Neural progenitor cell (in vitro differentiated cells): Measurements from ENCODE around the gene LTBP2. TPM values are rescaled to one million over a fixed set of nuclear protein-coding genes. Genes with fewer than 3 reads are reported as not detected.

ENCODE experiments used
- DNase-seq: peaks from one replicate; pipeline ENCODE4 v3.0.0-alpha.2; 2016; ENCODE audit warnings: low spot score
- H2AFZ ChIP-seq: fragments of 200-600 bp; sonication (generic); replicated peaks from 2 replicates; pipeline ENCODE4 v1.6.1; 2016; ENCODE audit warnings: antibody characterized with exemption
- H3F3A ChIP-seq: fragments of 200-600 bp; sonication (generic); 2 replicates; pipeline ENCODE4 v1.6.1; 2016; ENCODE audit warnings: antibody characterized with exemption, low read depth
- H3K27ac ChIP-seq: fragments of 200-600 bp; sonication (generic); 2 replicates; pipeline ENCODE4 v1.5.1; 2016; ENCODE audit warnings: mild to moderate bottlenecking
- H3K27me3 ChIP-seq: fragments of 200-600 bp; sonication (generic); 2 replicates; pipeline ENCODE4 v1.6.1; 2016; ENCODE audit warnings: mild to moderate bottlenecking, moderate library complexity
- H3K36me3 ChIP-seq: fragments of 200-600 bp; sonication (generic); 2 replicates; pipeline ENCODE4 v1.5.1; 2016
- H3K4me1 ChIP-seq: fragments of 200-600 bp; sonication (generic); 2 replicates; pipeline ENCODE4 v1.6.1; 2016; ENCODE audit warnings: mixed run types
- H3K4me2 ChIP-seq: fragments of 200-600 bp; sonication (generic); 2 replicates; pipeline ENCODE4 v1.6.1; 2016
- H3K4me3 ChIP-seq: fragments of 200-600 bp; sonication (generic); 2 replicates; pipeline ENCODE4 v1.5.1; 2016
- H3K79me2 ChIP-seq: fragments of 200-600 bp; sonication (generic); 2 replicates; pipeline ENCODE4 v1.6.1; 2016; ENCODE audit warnings: low read depth
- H3K9ac ChIP-seq: fragments of 200-600 bp; sonication (generic); 2 replicates; pipeline ENCODE4 v1.6.1; 2016
- H3K9me3 ChIP-seq: fragments of 200-600 bp; sonication (generic); 2 replicates; pipeline ENCODE4 v1.5.1; 2016; ENCODE audit warnings: low read depth
- H4K20me1 ChIP-seq: fragments of 200-600 bp; sonication (generic); 2 replicates; pipeline ENCODE4 v1.6.1; 2016; ENCODE audit warnings: low read depth
- H3K27ac Mint-ChIP-seq: 3 replicates; pipeline ENCODE4 v1.8.0; 2021; ENCODE audit warnings: mixed read lengths
- H3K27me3 Mint-ChIP-seq: 2 replicates; pipeline ENCODE4 v1.8.0; 2022; ENCODE audit warnings: low read depth, mild to moderate bottlenecking, inconsistent platforms, moderate library complexity, mixed read lengths; ENCODE audit not compliant: insufficient read depth
- H3K36me3 Mint-ChIP-seq: 3 replicates; pipeline ENCODE4 v1.8.0; 2021; ENCODE audit warnings: mixed read lengths
- H3K4me1 Mint-ChIP-seq: 3 replicates; pipeline ENCODE4 v1.8.0; 2021; ENCODE audit warnings: mixed read lengths
- H3K4me3 Mint-ChIP-seq: 3 replicates; pipeline ENCODE4 v1.8.0; 2021; ENCODE audit warnings: mild to moderate bottlenecking, moderate library complexity, mixed read lengths
- H3K9me3 Mint-ChIP-seq: 3 replicates; pipeline ENCODE4 v1.8.0; 2020; ENCODE audit warnings: mixed read lengths
- EZH2 ChIP-seq: fragments of 200-600 bp; sonication (generic); IDR thresholded peaks from 2 replicates; pipeline ENCODE4 v1.6.1; 2017; ENCODE audit warnings: antibody characterized with exemption, mild to moderate bottlenecking, moderate library complexity
- EZH2phosphoT487 ChIP-seq: fragments of 200-600 bp; sonication (generic); IDR thresholded peaks from 2 replicates; pipeline ENCODE4 v1.6.1; 2017; ENCODE audit warnings: antibody characterized with exemption
- total RNA-seq: library from RNA; depleted of rRNA; stranded (reverse); fragments of >200 nt; gene quantifications from 2 replicates; pipeline ENCODE4 v1.2.3, GENCODE V29; 2015; ENCODE audit warnings: low replicate concordance
- TF ChIP-seq, protein P1 (sequence below): fragments of 200-600 bp; sonication (generic); IDR thresholded peaks from 2 replicates; pipeline ENCODE4 v1.5.1; 2017; ENCODE audit warnings: antibody characterized with exemption, mild to moderate bottlenecking

The LTBP2 gene
- total RNA-seq, 1 donor from 2014 or later, result 0.43 TPM

DNA sequence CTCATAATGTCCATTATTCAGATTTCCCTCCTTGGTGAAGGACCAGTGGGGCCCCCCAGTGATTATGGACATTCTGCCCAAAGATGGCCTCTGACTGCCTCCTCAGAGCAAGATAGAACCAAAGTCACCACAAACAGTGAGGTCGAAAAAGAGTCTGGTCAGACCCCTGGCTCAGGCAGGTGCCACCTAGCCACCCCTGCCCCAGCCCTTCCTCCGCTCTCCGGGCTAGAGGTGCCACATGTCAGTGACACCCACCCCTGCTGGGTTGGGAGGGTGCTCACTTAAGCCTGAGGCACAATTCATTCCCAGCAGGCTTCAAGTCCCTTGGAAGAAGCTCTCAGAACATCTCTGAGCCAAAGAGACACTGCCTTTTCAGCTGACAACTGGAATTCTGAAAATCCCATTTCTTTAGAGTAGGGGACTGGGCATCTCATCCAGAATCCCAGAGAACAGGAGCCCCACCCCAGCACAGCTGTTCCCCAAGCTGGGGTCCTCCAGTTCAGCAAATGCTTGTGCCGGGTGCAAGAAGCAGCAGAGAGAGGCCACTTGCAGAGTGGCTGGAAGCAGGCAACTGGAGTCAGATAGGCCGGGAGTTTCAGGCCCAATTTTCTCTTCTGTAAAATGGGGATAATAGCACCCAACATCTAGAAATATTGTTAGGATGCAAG lies 68.1 kb downstream of the LTBP2 start:
- H3K4me3 ChIP-seq, result no peak overlapping the region
- no peak overlapping the region for H3K4me2 ChIP-seq
- DNase-seq, result no peak
- no peak overlapping the region for H3K9ac ChIP-seq
- Mint-ChIP-seq H3K36me3 (no peaks in the 10 kb centered on the region), H3K4me3 (no peak overlapping the region), H3K9me3 (no peaks in the 10 kb centered on the region), H3K27me3 (no peaks in the 10 kb centered on the region), H3K4me1 (peaks cover 12% of the 10 kb centered on the region), H3K27ac (no peak overlapping the region)
- no peaks in the 10 kb centered on the region for H3K79me2 ChIP-seq
- no peaks in the 10 kb centered on the region for H3K9me3 ChIP-seq
- H3K27ac ChIP-seq, result no peak overlapping the region
- no peaks in the 10 kb centered on the region for H3F3A ChIP-seq
- TF ChIP-seq EZH2 (no peak), EZH2phosphoT487 (no peak)
- H4K20me1 ChIP-seq, result no peaks in the 10 kb centered on the region
- peaks cover 3% of the 10 kb centered on the region for H3K4me1 ChIP-seq
- no peaks in the 10 kb centered on the region for H3K36me3 ChIP-seq
- H3K27me3 ChIP-seq, result no peaks in the 10 kb centered on the region
- no peak overlapping the region for H2AFZ ChIP-seq

DNA sequence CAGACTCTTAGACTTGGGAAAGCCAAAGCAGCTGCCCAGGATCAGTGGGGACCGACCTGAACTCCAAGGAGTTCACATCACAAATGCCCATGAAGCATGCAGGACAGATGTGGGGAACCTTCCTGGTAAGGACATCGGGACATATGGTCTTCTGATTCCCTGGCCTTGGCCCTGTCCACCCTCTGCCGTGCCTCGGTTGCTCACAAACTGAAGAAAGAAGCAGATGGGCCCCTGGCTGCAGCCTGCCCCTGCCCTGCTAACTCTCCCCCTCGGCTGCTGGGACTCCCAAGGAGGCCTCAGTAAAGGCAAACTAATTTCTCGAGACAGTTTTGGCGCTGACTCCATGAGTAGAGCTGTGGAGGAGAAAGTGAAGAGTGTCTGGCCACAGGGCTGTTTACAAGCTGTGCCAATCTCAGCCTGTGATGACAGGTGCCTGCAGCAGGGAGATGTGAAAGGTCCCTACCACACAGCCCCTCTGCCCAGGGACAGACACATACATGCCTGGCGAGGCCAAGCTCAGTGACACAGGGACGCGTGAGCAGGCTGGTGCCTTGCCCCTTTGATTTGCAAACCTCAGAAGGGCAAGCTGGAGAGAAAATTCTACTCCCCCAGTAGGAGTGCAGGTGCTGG lies 69.9 kb downstream of the LTBP2 start:
- no peak overlapping the region for H3K27ac Mint-ChIP-seq
- peaks cover 3% of the 10 kb centered on the region for H3K4me1 ChIP-seq
- H3K79me2 ChIP-seq, result no peaks in the 10 kb centered on the region
- H3K27ac ChIP-seq, result no peak overlapping the region
- no peak overlapping the region for H2AFZ ChIP-seq
- H3F3A ChIP-seq, result no peaks in the 10 kb centered on the region
- H3K4me2 ChIP-seq, result no peak overlapping the region
- no peaks in the 10 kb centered on the region for H4K20me1 ChIP-seq
- H3K27me3 ChIP-seq, result no peaks in the 10 kb centered on the region
- H3K4me1 Mint-ChIP-seq, result peaks cover 12% of the 10 kb centered on the region
- no peaks in the 10 kb centered on the region for H3K36me3 ChIP-seq
- no peaks in the 10 kb centered on the region for H3K27me3 Mint-ChIP-seq
- no peak overlapping the region for H3K4me3 Mint-ChIP-seq
- no peaks in the 10 kb centered on the region for H3K9me3 Mint-ChIP-seq
- H3K4me3 ChIP-seq, result no peak overlapping the region
- TF ChIP-seq, protein P1, sequence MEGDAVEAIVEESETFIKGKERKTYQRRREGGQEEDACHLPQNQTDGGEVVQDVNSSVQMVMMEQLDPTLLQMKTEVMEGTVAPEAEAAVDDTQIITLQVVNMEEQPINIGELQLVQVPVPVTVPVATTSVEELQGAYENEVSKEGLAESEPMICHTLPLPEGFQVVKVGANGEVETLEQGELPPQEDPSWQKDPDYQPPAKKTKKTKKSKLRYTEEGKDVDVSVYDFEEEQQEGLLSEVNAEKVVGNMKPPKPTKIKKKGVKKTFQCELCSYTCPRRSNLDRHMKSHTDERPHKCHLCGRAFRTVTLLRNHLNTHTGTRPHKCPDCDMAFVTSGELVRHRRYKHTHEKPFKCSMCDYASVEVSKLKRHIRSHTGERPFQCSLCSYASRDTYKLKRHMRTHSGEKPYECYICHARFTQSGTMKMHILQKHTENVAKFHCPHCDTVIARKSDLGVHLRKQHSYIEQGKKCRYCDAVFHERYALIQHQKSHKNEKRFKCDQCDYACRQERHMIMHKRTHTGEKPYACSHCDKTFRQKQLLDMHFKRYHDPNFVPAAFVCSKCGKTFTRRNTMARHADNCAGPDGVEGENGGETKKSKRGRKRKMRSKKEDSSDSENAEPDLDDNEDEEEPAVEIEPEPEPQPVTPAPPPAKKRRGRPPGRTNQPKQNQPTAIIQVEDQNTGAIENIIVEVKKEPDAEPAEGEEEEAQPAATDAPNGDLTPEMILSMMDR, result no peak
- no peak for TF ChIP-seq EZH2
- TF ChIP-seq EZH2phosphoT487, result no peak
- H3K36me3 Mint-ChIP-seq, result no peaks in the 10 kb centered on the region
- H3K9ac ChIP-seq, result no peak overlapping the region
- H3K9me3 ChIP-seq, result no peaks in the 10 kb centered on the region
- DNase-seq, result no peak

DNA sequence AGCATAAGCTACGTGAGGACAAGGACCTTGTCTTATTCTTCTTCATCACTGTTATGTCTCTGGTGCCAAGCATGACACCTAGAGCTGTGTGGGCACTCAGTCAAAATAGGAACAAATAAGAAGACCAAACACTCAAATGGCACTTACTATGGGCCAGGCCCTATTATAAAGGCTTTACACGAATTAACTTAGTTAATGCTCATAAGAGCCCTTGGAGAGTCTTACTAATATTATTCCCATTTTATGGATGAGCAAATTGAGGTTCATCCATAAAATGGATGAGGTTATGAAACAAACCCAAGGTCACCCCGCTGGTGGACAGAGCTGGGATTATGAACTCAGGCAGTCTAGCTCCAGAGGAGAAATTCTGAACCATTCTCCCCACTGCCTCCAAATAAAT lies 70.8 kb downstream of the LTBP2 start:
- H3F3A ChIP-seq, result no peaks in the 10 kb centered on the region
- H3K9me3 ChIP-seq, result no peaks in the 10 kb centered on the region
- no peak overlapping the region for H3K9ac ChIP-seq
- H2AFZ ChIP-seq, result no peak overlapping the region
- no peaks in the 10 kb centered on the region for H4K20me1 ChIP-seq
- H3K36me3 Mint-ChIP-seq, result no peaks in the 10 kb centered on the region
- H3K27me3 ChIP-seq, result no peaks in the 10 kb centered on the region
- no peak overlapping the region for H3K4me3 ChIP-seq
- H3K4me3 Mint-ChIP-seq, result no peak overlapping the region
- H3K27ac Mint-ChIP-seq, result no peak overlapping the region
- TF ChIP-seq, protein P1, result no peak
- no peak for TF ChIP-seq EZH2phosphoT487
- TF ChIP-seq EZH2, result no peak
- H3K79me2 ChIP-seq, result no peaks in the 10 kb centered on the region
- H3K27ac ChIP-seq, result no peak overlapping the region
- no peaks in the 10 kb centered on the region for H3K9me3 Mint-ChIP-seq
- no peak for DNase-seq
- no peaks in the 10 kb centered on the region for H3K27me3 Mint-ChIP-seq
- no peaks in the 10 kb centered on the region for H3K36me3 ChIP-seq
- H3K4me2 ChIP-seq, result no peak overlapping the region
- H3K4me1 Mint-ChIP-seq, result peaks cover 8% of the 10 kb centered on the region
- no peaks in the 10 kb centered on the region for H3K4me1 ChIP-seq

DNA sequence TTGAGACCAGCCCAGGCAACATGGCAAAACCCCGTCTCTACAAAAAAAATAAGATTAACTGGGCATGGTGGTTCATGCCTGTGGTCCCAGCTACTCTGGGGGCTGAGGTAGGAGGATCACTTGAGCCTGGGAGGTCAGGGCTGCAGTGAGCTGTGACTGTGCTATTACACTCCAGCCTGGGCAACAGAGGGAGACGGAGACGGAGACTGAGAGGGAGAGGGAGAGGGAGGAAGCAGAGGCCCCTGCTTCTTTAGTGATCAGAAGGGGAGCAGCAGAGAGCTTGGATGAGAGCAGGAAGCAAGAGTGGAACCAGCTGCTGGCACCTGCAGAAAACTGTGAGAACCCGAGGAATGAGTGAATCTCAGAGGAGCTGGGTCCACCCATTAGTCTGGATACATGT lies 72.5 kb downstream of the LTBP2 start:
- no peaks in the 10 kb centered on the region for H3K79me2 ChIP-seq
- no peaks in the 10 kb centered on the region for H4K20me1 ChIP-seq
- H3K4me3 Mint-ChIP-seq, result no peak overlapping the region
- no peaks in the 10 kb centered on the region for H3K36me3 Mint-ChIP-seq
- H3K4me2 ChIP-seq, result no peak overlapping the region
- H3K27ac ChIP-seq, result no peak overlapping the region
- DNase-seq, result no peak
- peak overlapping the region; percentile 21 for H3K27ac Mint-ChIP-seq
- H3K27me3 Mint-ChIP-seq, result no peaks in the 10 kb centered on the region
- peaks cover 4% of the 10 kb centered on the region for H3K4me1 Mint-ChIP-seq
- no peak overlapping the region for H2AFZ ChIP-seq
- H3K9me3 Mint-ChIP-seq, result no peaks in the 10 kb centered on the region
- H3K36me3 ChIP-seq, result no peaks in the 10 kb centered on the region
- H3K9ac ChIP-seq, result no peak overlapping the region
- no peaks in the 10 kb centered on the region for H3K4me1 ChIP-seq
- TF ChIP-seq, protein P1, result no peak
- TF ChIP-seq EZH2 (no peak), EZH2phosphoT487 (no peak)
- no peaks in the 10 kb centered on the region for H3K27me3 ChIP-seq
- no peaks in the 10 kb centered on the region for H3K9me3 ChIP-seq
- H3K4me3 ChIP-seq, result no peak overlapping the region
- H3F3A ChIP-seq, result no peaks in the 10 kb centered on the region
